Measurements from ENCODE around the gene SLC13A5. TPM values are rescaled to one million over a fixed set of nuclear protein-coding genes. Genes with fewer than 3 reads are reported as not detected.
"Not testable (repeated sequence)": the region's sequence is repeated elsewhere in the genome, so short reads cannot be mapped to it uniquely, and the experiment has no call there.

SLC13A5 gene
- total RNA-seq, 4 donors from 2014 or later = 0.39 TPM; not detected in 3

GRCh38 chr17:6666557-6666956 is 46.6 kb downstream of the SLC13A5 start:
- Histone ChIP-seq H3K27me3 (peaks cover 33% of the 10 kb centered on the region), H3K9me3 (no peaks in the 10 kb centered on the region), H3K4me3 (no peak overlapping the region), H3K36me3 (no peaks in the 10 kb centered on the region), H3K4me1 (no peaks in the 10 kb centered on the region), H3K27ac (no peak overlapping the region)
- no peak for TF ChIP-seq EP300 (IDR thresholded peaks at IDR 0.05)
- TF ChIP-seq CTCF (IDR thresholded peaks at IDR 0.05) = no peak
- no peak for TF ChIP-seq POLR2A (IDR thresholded peaks at IDR 0.05)
- TF ChIP-seq POLR2AphosphoS5 (IDR thresholded peaks at IDR 0.05) = no peak
- 88 to 90% methylated on average over 2 to 6 of the region's 6 CpGs for WGBS, 2 donors (ENCODE audit: low coverage in 1 of 2)
- ATAC-seq = no peak

DNA sequence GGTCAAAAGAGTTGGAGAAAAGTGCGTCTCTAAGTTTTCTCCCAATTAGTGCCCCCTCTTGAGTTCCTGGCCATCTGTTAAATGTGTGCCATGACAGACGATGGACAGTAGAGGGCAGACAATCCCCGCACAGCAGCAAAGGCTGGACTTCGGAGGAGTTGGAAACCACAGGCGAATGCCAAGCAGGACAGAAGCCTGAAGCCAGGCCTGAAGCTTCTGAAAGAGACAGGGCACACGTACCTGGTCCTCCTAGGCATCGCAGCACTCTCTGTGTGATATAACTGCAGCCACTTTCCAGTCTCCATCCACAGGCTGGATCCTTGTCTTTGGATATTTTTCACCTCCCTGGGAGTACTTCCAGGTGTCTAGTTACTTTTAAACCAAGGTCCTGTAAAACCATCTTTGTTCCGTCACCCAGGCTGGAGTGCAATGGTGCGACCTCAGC is 47.1 kb downstream of the SLC13A5 start:
- no peaks in the 10 kb centered on the region for H3K36me3 ChIP-seq
- no peak overlapping the region for H3K4me3 ChIP-seq

GRCh38 chr17:6663200-6663599 is 50.0 kb downstream of the SLC13A5 start:
- H3K4me1 ChIP-seq, H3K9me3 ChIP-seq, H3K4me3 ChIP-seq, H3K27ac ChIP-seq, H3K36me3 ChIP-seq, ATAC-seq: not testable (repeated sequence)
- 83 to 90% methylated on average over 8 to 11 of the region's 14 CpGs for WGBS, 2 donors (ENCODE audit: low coverage in 1 of 2)
- peaks cover 42% of the 10 kb centered on the region for H3K27me3 ChIP-seq

More for the DNA sequence above, 47.1 kb downstream of the SLC13A5 start:
- Histone ChIP-seq H3K4me1 (no peaks in the 10 kb centered on the region), H3K9me3 (no peaks in the 10 kb centered on the region), H3K27ac (no peak overlapping the region), H3K27me3 (peaks cover 33% of the 10 kb centered on the region)
- TF ChIP-seq EP300 (IDR thresholded peaks at IDR 0.05) (no peak), CTCF (IDR thresholded peaks at IDR 0.05) (peak in 3 of 4 experiments; percentile 78 to 90 (median 86)), POLR2A (IDR thresholded peaks at IDR 0.05) (no peak), POLR2AphosphoS5 (IDR thresholded peaks at IDR 0.05) (no peak)
- ATAC-seq = peak; percentile 88
- 0 to 15% methylated on average over 3 to 7 of the region's 9 CpGs for WGBS, 2 donors (ENCODE audit: low coverage in 1 of 2)

DNA sequence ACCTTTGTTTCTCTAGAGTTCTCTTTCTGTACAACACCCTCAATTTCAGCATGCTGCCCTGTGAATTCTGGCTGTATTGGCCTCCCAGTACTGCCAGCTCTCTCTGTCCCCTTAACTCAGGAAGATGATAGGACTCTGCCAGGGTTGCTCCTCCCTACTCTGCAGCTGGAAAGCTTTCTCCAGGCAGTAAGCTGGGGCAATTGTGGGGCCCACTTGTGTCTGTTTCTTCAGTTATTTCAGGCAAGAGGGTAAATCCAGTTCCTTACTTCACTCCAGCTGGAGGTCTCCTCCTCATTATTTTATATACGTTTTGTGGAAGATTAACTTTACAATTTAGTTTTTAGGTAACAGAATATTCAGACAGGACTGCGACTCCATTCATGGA is 51.7 kb downstream of the SLC13A5 start:
- H3K9me3 ChIP-seq = no peaks in the 10 kb centered on the region
- TF ChIP-seq POLR2AphosphoS5 (IDR thresholded peaks at IDR 0.05) (no peak), POLR2A (IDR thresholded peaks at IDR 0.05) (no peak), CTCF (IDR thresholded peaks at IDR 0.05) (no peak)
- no peaks in the 10 kb centered on the region for H3K36me3 ChIP-seq
- H3K27ac ChIP-seq = no peak overlapping the region
- 75 to 78% methylated on average over 2 of the region's 2 CpGs for WGBS, 2 donors (ENCODE audit: low coverage in 1 of 2)
- H3K4me3 ChIP-seq = no peak overlapping the region
- ATAC-seq = no peak
- H3K4me1 ChIP-seq = peaks cover 0 to 7% (median 0%) of the 10 kb centered on the region in 3 donors
- peaks cover 49% of the 10 kb centered on the region for H3K27me3 ChIP-seq

DNA sequence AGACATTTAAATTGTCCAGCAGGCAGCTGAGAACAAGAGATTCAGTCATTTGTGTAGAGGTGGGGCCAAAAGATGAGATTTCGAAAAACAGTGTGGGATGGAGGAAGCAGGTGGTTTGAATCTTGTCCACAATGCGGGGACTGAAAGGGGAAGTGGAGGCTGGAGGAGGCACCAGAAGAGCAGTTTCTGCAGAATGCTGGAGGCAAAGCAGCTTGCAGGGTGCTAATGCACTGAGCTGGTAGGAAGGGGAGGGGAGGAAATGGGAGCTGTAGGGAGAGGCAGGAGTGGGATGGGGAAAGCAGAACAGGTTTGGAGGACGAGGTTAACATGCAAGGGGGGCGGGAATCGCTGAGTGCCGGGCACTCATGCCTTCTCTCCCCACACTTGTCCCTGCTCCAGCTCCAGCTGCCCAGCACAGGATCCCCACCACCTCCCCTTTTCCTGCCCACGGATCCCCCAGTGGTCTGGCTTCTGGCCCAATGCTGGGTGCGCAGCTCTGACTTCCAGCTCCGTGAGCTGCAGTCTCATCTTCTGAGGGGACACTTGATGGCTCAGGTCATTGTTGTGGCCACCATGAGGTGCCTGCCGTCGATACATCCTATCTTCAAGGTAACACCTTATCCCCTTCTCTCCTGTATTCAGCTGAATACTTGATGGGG is 52.2 kb downstream of the SLC13A5 start:
- TF ChIP-seq CTCF (IDR thresholded peaks at IDR 0.05) (no peak), POLR2A (IDR thresholded peaks at IDR 0.05) (no peak), POLR2AphosphoS5 (IDR thresholded peaks at IDR 0.05) (no peak), EP300 (IDR thresholded peaks at IDR 0.05) (no peak)
- Histone ChIP-seq H3K27ac (no peak overlapping the region), H3K27me3 (peaks cover 52% of the 10 kb centered on the region), H3K9me3 (no peaks in the 10 kb centered on the region), H3K4me1 (peaks cover 0 to 9% (median 0%) of the 10 kb centered on the region in 3 donors), H3K36me3 (no peaks in the 10 kb centered on the region), H3K4me3 (no peak overlapping the region)
- ATAC-seq = no peak
- WGBS, 2 donors (ENCODE audit: low coverage in 1 of 2) = 45% methylated on average over 10 to 11 of the region's 11 CpGs
